Placental epithelial cell (primary cell): ENCODE data around the gene TFAP2E. TPM values are rescaled to one million over a fixed set of nuclear protein-coding genes. Genes with fewer than 3 reads are reported as not detected.

ENCODE experiments used
- total RNA-seq: library from RNA; depleted of rRNA; stranded (reverse); fragments of >200 nt; gene quantifications from 2 replicates; pipeline ENCODE4 v1.2.3, GENCODE V29; 2012

TFAP2E gene
- total RNA-seq: 0.76 and 1.2 TPM in 2 replicates

DNA sequence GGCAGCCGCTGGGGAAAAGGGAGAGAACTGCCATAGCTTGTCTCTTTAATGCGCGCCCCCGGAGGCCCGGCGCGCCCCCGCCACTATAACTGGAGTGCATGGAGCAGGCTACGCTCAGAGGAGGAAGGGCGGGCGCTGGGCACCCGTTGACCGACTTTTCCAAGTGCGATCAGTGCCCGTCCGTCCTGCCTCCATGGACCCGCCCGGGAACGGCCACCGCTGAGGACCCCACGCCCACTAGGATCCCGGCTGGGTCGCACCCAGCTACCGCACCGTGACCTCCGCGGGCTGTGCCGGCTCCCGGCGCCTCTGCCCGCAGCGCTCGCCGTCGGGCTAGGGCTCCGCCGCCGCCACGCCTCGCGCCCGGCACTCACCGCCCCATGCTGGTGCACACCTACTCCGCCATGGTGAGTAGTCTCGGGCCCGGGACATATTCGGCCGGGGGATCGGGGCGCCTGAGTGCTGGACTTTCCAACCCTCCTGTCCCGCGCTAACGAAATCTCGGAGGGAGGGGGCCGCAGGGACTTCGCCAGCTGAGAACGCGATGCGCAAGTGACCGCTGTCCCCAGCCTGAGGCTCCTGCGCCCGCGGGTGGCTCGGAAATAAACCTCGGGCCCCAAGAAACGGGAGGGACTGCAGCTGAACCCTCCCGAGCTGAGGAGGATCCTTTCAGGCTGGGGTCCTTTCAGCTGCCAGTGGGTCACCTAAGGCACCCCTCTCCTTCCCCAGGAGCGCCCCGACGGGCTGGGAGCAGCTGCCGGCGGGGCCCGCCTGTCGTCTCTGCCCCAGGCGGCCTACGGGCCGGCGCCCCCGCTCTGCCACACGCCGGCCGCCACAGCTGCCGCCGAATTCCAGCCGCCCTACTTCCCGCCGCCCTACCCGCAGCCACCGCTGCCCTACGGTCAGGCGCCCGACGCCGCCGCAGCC, at the start of gene TFAP2E:
Gene TFAP2E, plus strand, starts transcription at position 117 of the 927 bp plus-strand sequence. Its CDS starts 264 bp downstream, at position 381.

GRCh38 chr1:35557118-35557610, 15.9 kb upstream of the TFAP2E start, which contains the start of gene KIAA0319L:
KIAA0319L (minus strand) TSS chr1:35557403; CDS start chr1:35554491, 2,912 bp downstream.

DNA sequence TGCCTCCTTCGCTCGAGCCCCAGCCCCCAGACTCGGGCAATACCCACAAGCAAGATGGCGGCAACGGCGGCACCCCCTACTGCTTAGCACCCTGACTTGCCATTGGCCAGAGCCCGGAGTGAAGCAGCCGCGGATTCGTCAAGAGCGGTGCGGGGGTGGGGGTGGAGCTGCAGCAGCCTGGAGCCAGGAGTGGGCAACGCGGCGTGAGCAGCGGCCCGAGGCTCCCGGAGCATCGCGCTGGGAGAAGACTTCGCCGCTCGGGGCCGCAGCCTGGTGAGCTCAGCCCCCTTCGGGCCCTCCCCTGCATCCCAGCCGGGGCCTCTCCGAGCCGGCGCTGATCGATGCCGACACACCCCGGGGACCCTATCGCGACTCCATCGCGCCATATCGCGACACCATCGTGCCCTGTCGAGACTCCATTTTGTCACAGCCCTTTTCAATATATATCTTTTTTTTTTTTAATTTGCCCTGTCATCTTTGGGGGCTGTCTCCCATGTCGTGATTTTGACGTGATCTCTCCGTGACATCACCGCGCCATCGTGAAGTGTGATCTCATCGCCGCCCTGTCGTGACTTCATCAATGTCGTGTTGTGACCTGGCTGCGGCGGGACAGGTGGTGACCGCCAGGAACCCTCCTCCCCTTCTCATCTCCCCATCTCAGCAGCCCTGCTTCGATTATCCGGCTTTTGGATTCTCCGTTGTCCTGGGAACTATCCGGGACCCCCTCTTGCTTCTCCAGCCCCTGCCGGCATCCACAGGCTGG, 15.3 kb upstream of the TFAP2E start, which contains the start of gene NCDN:
Gene NCDN, plus strand, starts transcription at position 189 of the 763 bp plus-strand sequence. Its CDS starts 392 bp downstream, at position 581.

DNA sequence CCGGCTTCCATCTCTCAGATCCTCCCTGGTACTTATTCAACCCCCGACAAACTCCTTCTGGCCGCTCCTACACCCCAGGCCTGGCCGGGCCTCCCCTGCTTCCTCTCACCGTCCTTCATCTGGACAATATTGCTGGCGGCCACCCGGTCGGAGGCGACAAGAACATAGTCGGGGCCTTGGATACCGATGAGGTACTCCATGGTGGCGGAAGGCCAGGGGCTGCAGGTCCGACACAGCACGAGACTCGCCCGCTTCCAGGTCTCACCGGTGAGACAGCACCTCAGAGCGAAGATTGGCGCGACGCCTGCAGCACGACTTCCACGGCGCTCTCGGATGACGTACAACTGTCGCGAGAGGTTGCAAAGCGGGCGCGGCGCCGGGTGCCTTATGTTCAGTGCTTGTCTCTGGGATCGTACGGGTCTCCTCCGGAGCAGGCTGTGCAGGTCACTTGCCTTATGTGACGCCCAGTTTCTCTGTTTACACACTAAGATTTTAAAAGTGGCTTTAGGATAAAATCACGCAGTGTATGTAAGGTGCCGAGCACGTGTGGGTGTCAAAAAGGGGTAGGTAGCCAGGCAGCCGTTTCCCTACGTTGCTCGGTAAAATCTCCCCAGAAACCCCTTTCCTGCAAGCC, 68.2 kb downstream of the TFAP2E start, which contains the start of gene PSMB2:
Gene PSMB2, minus strand, starts transcription at position 294 of the 634 bp plus-strand sequence. Its CDS starts 94 bp downstream, at position 200.

Other genes with a start within 250 kb of the TFAP2E start
- 76.6 and 101 TPM in 2 replicates for gene KIAA0319L, start 15.9 kb upstream of the TFAP2E start, total RNA-seq
- gene NCDN, start 15.5 kb upstream of the TFAP2E start, total RNA-seq: 14.9 and 20.2 TPM in 2 replicates
- gene PSMB2, start 68.2 kb downstream of the TFAP2E start, total RNA-seq: 11.4 and 28.8 TPM in 2 replicates
- 6.9 and 7.1 TPM in 2 replicates for gene C1orf216, start 145.6 kb downstream of the TFAP2E start, total RNA-seq
- 5.5 and 5.6 TPM in 2 replicates for gene CLSPN, start 196.7 kb downstream of the TFAP2E start, total RNA-seq
- 15.8 and 23.9 TPM in 2 replicates for gene AGO4, start 234.7 kb downstream of the TFAP2E start, total RNA-seq